ENCODE measurements around the gene SMARCE1.
A peak's percentile ranks its signal among the peaks of the same experiment; 100 is the strongest.

The SMARCE1 gene

GRCh38 chr17:40672654-40673053 is 25.0 kb upstream of the SMARCE1 start:
- in situ Hi-C loops (cut with HindIII; ENCODE audit: low pct_ligation_motif_present, low sequenced_read_pairs) = no loop called here
- H3K36me3 ChIP-seq (replicated peaks) = no peaks in the 10 kb centered on the region
- peaks cover 16% of the 10 kb centered on the region for H3K27me3 ChIP-seq (replicated peaks)
- DNase-seq = no peak
- no peak overlapping the region for H3K27ac ChIP-seq
- no peak for TF ChIP-seq CTCF (IDR thresholded peaks at IDR 0.05; ENCODE audit: low read depth, low read length, missing control alignments)
- no peak overlapping the region for H3K4me3 ChIP-seq (ENCODE audit: low read depth, low read length)

GRCh38 chr17:40671282-40671681 is 23.7 kb upstream of the SMARCE1 start:
- TF ChIP-seq CTCF (IDR thresholded peaks at IDR 0.05; ENCODE audit: low read depth, low read length, missing control alignments) = no peak
- Histone ChIP-seq H3K27me3 (replicated peaks) (peaks cover 16% of the 10 kb centered on the region), H3K27ac (no peak overlapping the region), H3K4me3 (ENCODE audit: low read depth, low read length) (no peak overlapping the region), H3K36me3 (replicated peaks) (no peaks in the 10 kb centered on the region)
- no peak for DNase-seq
- in situ Hi-C loops (cut with HindIII; ENCODE audit: low pct_ligation_motif_present, low sequenced_read_pairs) = no loop called here

DNA sequence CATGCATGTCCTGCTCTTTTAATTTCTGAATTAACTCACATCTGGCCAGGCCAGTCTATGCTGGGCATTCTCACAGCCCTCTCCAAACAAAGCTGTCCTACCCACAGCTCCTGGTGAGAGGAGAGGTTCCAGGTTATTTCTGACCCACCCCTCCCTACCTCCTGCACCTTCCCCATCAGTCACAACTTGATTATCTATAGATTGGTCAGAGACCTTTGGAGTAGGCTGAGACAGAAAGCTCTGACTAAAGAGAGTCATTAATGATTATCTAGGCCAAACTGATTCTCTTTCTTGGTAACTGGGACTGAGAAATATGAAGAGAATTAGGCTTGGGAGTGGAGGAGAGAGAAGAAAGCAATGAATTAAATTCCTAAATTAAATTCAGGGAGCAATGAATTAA is 18.7 kb upstream of the SMARCE1 start:
- in situ Hi-C loops (cut with HindIII; ENCODE audit: low pct_ligation_motif_present, low sequenced_read_pairs) = no loop called here
- H3K4me3 ChIP-seq (ENCODE audit: low read depth, low read length) = no peak overlapping the region
- TF ChIP-seq CTCF (IDR thresholded peaks at IDR 0.05; ENCODE audit: low read depth, low read length, missing control alignments) = no peak
- H3K36me3 ChIP-seq (replicated peaks) = no peaks in the 10 kb centered on the region
- H3K27ac ChIP-seq = no peak overlapping the region
- no peak for DNase-seq
- peaks cover 19% of the 10 kb centered on the region for H3K27me3 ChIP-seq (replicated peaks)

DNA sequence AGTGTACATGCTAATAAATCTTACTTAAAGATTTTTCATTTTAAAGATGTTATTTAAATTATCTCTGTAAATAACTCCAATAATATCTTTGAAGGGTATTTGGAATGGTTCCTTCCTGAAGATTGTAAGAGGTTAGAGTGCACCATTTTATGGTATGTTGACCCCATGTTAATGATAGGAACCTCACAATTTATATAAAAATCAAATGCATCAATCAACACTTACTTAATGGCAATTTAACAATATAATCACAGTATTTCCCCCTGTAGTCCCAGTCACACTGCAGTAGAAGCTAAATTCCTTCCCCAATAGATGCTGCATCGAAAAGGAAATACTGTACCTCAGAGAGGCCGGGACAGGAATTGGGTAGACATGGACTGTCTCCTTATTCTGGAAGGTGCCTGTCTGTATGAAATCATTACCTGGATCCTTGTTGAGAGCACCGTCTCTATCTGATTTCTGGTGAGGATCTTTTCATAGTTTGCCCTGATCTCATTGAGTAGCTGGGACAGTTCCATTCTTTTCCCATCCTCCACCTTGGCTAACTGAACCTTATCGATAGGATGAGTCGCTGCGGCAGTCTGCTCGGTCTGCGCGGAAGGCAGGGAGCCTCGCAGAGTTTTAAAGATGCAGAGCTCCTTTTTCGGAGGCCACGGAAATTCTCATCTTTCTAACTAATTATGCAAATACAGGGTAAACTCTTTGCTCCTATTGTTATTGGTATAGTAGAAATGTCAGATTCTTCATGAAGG is 17.1 kb upstream of the SMARCE1 start, which contains the start of gene KRT222:
Gene KRT222 (minus strand): TSS at position 596 of the 752 bp plus-strand sequence. CDS start 78 bp downstream, at position 518.
- H3K4me3 ChIP-seq (ENCODE audit: low read depth, low read length) = peak within 1 kb of the TSS; percentile 13
- no peaks in the 10 kb centered on the region for H3K36me3 ChIP-seq (replicated peaks)
- H3K27ac ChIP-seq = no peak within 1 kb of the TSS
- DNase-seq = no peak
- TF ChIP-seq CTCF (IDR thresholded peaks at IDR 0.05; ENCODE audit: low read depth, low read length, missing control alignments) = no peak
- peaks cover 19% of the 10 kb centered on the region for H3K27me3 ChIP-seq (replicated peaks)
- in situ Hi-C loops (cut with HindIII; ENCODE audit: low pct_ligation_motif_present, low sequenced_read_pairs) = no loop called here

DNA sequence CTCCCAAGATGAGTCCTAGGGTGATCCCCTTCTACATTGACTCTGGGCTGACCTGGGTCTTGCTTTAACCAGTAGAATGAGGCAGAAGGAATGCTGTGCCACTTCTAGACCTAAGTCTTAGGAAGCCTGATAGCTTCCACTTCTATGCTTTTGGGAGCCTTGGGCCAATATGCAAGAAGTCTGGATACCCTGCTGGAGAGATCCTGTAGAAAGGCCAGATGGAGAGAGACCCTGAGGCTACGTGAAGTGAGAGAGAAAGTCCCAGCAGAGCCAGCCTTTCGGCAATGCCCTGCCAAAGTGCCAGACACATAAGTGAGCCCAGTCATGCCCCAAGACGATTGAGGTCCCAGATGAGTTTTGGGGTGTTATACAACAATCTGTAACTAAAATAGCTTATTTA is 15.6 kb upstream of the SMARCE1 start:
- in situ Hi-C loops (cut with HindIII; ENCODE audit: low pct_ligation_motif_present, low sequenced_read_pairs) = no loop called here
- TF ChIP-seq CTCF (IDR thresholded peaks at IDR 0.05; ENCODE audit: low read depth, low read length, missing control alignments) = no peak
- no peak for DNase-seq
- no peak overlapping the region for H3K4me3 ChIP-seq (ENCODE audit: low read depth, low read length)
- H3K27me3 ChIP-seq (replicated peaks) = peaks cover 19% of the 10 kb centered on the region
- no peaks in the 10 kb centered on the region for H3K36me3 ChIP-seq (replicated peaks)
- no peak overlapping the region for H3K27ac ChIP-seq

- TF ChIP-seq CTCF (IDR thresholded peaks at IDR 0.05; ENCODE audit: low read depth, low read length, missing control alignments) = no peak
- in situ Hi-C loops (cut with HindIII; ENCODE audit: low pct_ligation_motif_present, low sequenced_read_pairs) = no loop called here
These were observed 12.3 kb upstream of the SMARCE1 start for GRCh38 chr17:40659911-40660310.

More at GRCh38 chr17:40659911-40660310, 12.3 kb upstream of the SMARCE1 start:
- no peak overlapping the region for H3K27ac ChIP-seq
- H3K36me3 ChIP-seq (replicated peaks) = no peaks in the 10 kb centered on the region
- H3K27me3 ChIP-seq (replicated peaks) = peaks cover 17% of the 10 kb centered on the region
- DNase-seq = no peak
- no peak overlapping the region for H3K4me3 ChIP-seq (ENCODE audit: low read depth, low read length)
